RWPE2 (cell line): ENCODE measurements around the gene DEFB121.
"Not testable (repeated sequence)": the region's sequence is repeated elsewhere in the genome, so short reads cannot be mapped to it uniquely, and the experiment has no call there.

ENCODE experiments used
- ATAC-seq: fragments of 200-7000 bp; cut with Tn5 transposase; 3 replicates; pipeline ENCODE4 v1.9.1; 2021; ENCODE audit warnings: low read depth
- DNase-seq: peaks from one replicate; pipeline ENCODE4 v3.0.0-alpha.2; 2020; ENCODE audit warnings: low spot score
- H3K27ac ChIP-seq: fragments of 450-650 bp; 2 replicates; pipeline ENCODE4 v1.5.1; 2017; ENCODE audit warnings: mild to moderate bottlenecking; ENCODE audit not compliant: poor library complexity, severe bottlenecking
- H3K27me3 ChIP-seq: fragments of 250-450 bp; sonication (Bioruptor Pico); 2 replicates; pipeline ENCODE4 v1.5.1; 2021; ENCODE audit warnings: mild to moderate bottlenecking, moderate library complexity; ENCODE audit not compliant: insufficient read depth, poor library complexity, severe bottlenecking
- H3K36me3 ChIP-seq: fragments of 250-450 bp; sonication (Bioruptor Pico); 2 replicates; pipeline ENCODE4 v1.5.1; 2020; ENCODE audit warnings: low read depth, mild to moderate bottlenecking, moderate library complexity
- H3K4me1 ChIP-seq: fragments of 250-450 bp; sonication (Bioruptor Pico); 2 replicates; pipeline ENCODE4 v1.5.1; 2021; ENCODE audit warnings: mild to moderate bottlenecking, moderate library complexity; ENCODE audit not compliant: insufficient read depth, poor library complexity, severe bottlenecking
- H3K4me3 ChIP-seq: fragments of 250-450 bp; sonication (Bioruptor Pico); 2 replicates; pipeline ENCODE4 v1.5.1; 2021; ENCODE audit warnings: mild to moderate bottlenecking, moderate library complexity; ENCODE audit not compliant: severe bottlenecking
- H3K9me3 ChIP-seq: fragments of 250-450 bp; sonication (Bioruptor Pico); 2 replicates; pipeline ENCODE4 v1.5.1; 2021; ENCODE audit warnings: mild to moderate bottlenecking, moderate library complexity; ENCODE audit not compliant: severe bottlenecking
- TF ChIP-seq, protein P1 (sequence below): fragments of 450-650 bp; IDR thresholded peaks from one replicate; pipeline ENCODE4 v1.5.1; 2017; ENCODE audit warnings: mild to moderate bottlenecking, moderate library complexity; ENCODE audit not compliant: poor library complexity, severe bottlenecking

The DEFB121 gene

DNA sequence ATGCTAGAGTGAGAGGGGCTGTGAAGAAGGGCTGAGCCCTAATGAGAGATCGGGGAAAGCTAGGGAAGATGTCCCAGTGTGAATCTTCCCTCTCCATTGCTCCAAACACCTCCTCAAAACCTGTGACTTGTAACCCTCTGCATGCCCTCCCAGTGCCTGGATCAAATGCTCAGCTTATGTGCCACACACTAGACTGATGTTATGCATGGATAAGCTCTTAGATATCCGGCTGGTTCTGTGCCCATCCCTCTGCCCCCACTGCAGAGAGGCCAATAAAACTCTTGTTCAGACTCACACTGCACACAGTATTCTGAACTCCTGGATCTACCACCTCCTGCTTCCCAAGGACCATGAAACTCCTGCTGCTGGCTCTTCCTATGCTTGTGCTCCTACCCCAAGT lies 37.7 kb downstream of the DEFB121 start, which contains the start of gene DEFB118:
Gene DEFB118, plus strand, starts transcription at position 301 of the 400 bp plus-strand sequence. Its CDS starts 50 bp downstream, at position 351.
- peak; percentile 40; the same call in 2 of the 3 replicates for ATAC-seq
- no peaks in the 10 kb centered on the region for H3K9me3 ChIP-seq

DNA sequence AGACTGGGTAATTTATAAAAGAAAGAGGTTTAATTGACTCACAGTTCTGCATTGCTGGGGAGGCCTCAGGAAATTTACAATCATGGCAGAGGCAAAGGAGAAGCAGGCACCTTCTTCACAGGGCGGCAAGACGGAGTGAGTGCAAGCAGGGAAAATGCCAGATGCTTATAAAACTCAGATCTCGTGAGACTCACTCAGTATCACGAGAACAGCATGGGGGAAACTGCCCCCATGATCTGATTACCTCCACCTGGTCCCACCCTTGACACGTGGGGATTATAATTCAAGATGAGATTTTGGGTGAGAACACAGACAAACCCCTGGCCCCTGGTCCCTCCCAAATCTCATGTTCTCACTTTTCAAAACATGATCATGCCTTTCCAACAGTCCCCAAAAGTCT lies 41.7 kb downstream of the DEFB121 start:
- H3K27me3 ChIP-seq, result peaks cover 11% of the 10 kb centered on the region
- not testable (repeated sequence) for H3K9me3 ChIP-seq, H3K27ac ChIP-seq, H3K36me3 ChIP-seq, H3K4me1 ChIP-seq, ATAC-seq, H3K4me3 ChIP-seq, DNase-seq

More for the DNA sequence above, 37.7 kb downstream of the DEFB121 start, which contains the start of gene DEFB118:
- TF ChIP-seq, protein P1, sequence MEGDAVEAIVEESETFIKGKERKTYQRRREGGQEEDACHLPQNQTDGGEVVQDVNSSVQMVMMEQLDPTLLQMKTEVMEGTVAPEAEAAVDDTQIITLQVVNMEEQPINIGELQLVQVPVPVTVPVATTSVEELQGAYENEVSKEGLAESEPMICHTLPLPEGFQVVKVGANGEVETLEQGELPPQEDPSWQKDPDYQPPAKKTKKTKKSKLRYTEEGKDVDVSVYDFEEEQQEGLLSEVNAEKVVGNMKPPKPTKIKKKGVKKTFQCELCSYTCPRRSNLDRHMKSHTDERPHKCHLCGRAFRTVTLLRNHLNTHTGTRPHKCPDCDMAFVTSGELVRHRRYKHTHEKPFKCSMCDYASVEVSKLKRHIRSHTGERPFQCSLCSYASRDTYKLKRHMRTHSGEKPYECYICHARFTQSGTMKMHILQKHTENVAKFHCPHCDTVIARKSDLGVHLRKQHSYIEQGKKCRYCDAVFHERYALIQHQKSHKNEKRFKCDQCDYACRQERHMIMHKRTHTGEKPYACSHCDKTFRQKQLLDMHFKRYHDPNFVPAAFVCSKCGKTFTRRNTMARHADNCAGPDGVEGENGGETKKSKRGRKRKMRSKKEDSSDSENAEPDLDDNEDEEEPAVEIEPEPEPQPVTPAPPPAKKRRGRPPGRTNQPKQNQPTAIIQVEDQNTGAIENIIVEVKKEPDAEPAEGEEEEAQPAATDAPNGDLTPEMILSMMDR, result no peak
- peaks cover 4% of the 10 kb centered on the region for H3K27me3 ChIP-seq
- no peak within 1 kb of the TSS for H3K27ac ChIP-seq
- H3K4me3 ChIP-seq, result no peak within 1 kb of the TSS
- H3K36me3 ChIP-seq, result no peaks in the 10 kb centered on the region
- H3K4me1 ChIP-seq, result no peaks in the 10 kb centered on the region
- DNase-seq, result no peak

DNA sequence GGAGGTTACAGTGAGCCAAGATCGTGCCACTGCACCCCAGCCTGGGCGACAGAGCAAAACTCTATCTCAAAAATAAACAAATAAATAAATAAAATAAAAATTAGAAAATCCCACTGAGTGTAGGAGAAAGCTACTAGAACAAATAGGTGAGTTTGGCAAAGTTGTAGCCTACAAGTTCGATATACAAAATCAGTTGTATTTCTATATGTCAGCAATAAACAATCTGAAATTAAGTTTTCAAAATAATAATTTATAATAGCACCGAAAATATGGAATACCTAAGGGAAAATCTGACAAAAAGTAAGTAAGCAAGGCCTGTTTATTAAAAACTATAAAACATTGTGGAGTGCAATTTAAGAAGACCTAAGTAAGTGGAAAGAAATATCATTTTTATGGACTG lies 42.7 kb downstream of the DEFB121 start:
- H3K9me3 ChIP-seq, result no peaks in the 10 kb centered on the region
- ATAC-seq (no peak), DNase-seq (no peak)
- peaks cover 11% of the 10 kb centered on the region for H3K27me3 ChIP-seq
- H3K4me3 ChIP-seq, result no peak overlapping the region
- no peaks in the 10 kb centered on the region for H3K4me1 ChIP-seq
- no peaks in the 10 kb centered on the region for H3K36me3 ChIP-seq
- TF ChIP-seq, protein P1, result no peak
- no peak overlapping the region for H3K27ac ChIP-seq

DNA sequence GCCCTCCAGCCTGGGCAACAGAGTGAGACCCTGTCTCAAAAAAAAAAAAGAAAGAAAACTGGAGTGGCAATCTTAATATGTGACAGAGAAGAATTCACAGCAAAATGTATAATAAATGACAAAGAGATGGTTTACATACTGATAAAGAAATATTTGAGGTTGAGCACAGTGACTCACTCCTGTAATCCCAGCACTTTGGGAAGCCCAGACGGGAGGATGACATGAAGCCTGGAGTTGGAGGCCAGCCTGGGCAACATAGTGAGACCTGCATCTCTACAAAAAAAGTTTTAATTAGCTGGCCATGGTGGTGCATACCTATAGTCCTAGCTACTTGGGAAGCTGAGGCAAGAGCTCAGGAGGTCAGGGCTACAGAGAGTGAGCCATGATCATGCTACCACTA lies 50.0 kb downstream of the DEFB121 start:
- Histone ChIP-seq H3K36me3 (no peaks in the 10 kb centered on the region), H3K9me3 (no peaks in the 10 kb centered on the region), H3K27ac (no peak overlapping the region), H3K4me1 (no peaks in the 10 kb centered on the region), H3K4me3 (no peak overlapping the region), H3K27me3 (peaks cover 14% of the 10 kb centered on the region)
- TF ChIP-seq, protein P1, result no peak
- peak; percentile 38; the same call in 1 of the 3 replicates for ATAC-seq
- DNase-seq, result no peak
